ENCODE results near the gene NEURL2. TPM values are rescaled to one million over a fixed set of nuclear protein-coding genes. Genes with fewer than 3 reads are reported as not detected.

NEURL2 gene
- total RNA-seq, 2 donors from 2014 or later = 19.7 to 78.7 TPM

GRCh38 chr20:45927071-45927878, 36.3 kb upstream of the NEURL2 start:
- DNase-seq (ENCODE audit: low spot score) (no peak), ATAC-seq (ENCODE audit: insufficient number of reproducible peaks, low FRiP score, low read depth) (no peak)
- Histone ChIP-seq H3K36me3 (no peaks in the 10 kb centered on the region), H3K27ac (no peak overlapping the region), H3K27me3 (replicated peaks; ENCODE audit: insufficient read depth) (no peaks in the 10 kb centered on the region), H3K9me3 (no peaks in the 10 kb centered on the region), H3K4me3 (no peak overlapping the region), H3K4me1 (ENCODE audit: control insufficient read depth in 1 of 2, low read depth in 2 of 2) (peaks cover 6 to 15% of the 10 kb centered on the region in 2 donors)
- TF ChIP-seq, protein P1, sequence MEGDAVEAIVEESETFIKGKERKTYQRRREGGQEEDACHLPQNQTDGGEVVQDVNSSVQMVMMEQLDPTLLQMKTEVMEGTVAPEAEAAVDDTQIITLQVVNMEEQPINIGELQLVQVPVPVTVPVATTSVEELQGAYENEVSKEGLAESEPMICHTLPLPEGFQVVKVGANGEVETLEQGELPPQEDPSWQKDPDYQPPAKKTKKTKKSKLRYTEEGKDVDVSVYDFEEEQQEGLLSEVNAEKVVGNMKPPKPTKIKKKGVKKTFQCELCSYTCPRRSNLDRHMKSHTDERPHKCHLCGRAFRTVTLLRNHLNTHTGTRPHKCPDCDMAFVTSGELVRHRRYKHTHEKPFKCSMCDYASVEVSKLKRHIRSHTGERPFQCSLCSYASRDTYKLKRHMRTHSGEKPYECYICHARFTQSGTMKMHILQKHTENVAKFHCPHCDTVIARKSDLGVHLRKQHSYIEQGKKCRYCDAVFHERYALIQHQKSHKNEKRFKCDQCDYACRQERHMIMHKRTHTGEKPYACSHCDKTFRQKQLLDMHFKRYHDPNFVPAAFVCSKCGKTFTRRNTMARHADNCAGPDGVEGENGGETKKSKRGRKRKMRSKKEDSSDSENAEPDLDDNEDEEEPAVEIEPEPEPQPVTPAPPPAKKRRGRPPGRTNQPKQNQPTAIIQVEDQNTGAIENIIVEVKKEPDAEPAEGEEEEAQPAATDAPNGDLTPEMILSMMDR (IDR thresholded peaks at IDR 0.05) = no peak

GRCh38 chr20:45926731-45927070, 35.7 kb upstream of the NEURL2 start:
- ATAC-seq (ENCODE audit: insufficient number of reproducible peaks, low FRiP score, low read depth) (no peak), DNase-seq (ENCODE audit: low spot score) (no peak)
- no peaks in the 10 kb centered on the region for H3K9me3 ChIP-seq
- H3K27ac ChIP-seq = no peak overlapping the region
- TF ChIP-seq, protein P1 (IDR thresholded peaks at IDR 0.05) = no peak
- no peak overlapping the region for H3K4me3 ChIP-seq
- no peaks in the 10 kb centered on the region for H3K36me3 ChIP-seq
- no peaks in the 10 kb centered on the region for H3K27me3 ChIP-seq (replicated peaks; ENCODE audit: insufficient read depth)
- peaks cover 6 to 15% of the 10 kb centered on the region in 2 donors for H3K4me1 ChIP-seq (ENCODE audit: control insufficient read depth in 1 of 2, low read depth in 2 of 2)

DNA sequence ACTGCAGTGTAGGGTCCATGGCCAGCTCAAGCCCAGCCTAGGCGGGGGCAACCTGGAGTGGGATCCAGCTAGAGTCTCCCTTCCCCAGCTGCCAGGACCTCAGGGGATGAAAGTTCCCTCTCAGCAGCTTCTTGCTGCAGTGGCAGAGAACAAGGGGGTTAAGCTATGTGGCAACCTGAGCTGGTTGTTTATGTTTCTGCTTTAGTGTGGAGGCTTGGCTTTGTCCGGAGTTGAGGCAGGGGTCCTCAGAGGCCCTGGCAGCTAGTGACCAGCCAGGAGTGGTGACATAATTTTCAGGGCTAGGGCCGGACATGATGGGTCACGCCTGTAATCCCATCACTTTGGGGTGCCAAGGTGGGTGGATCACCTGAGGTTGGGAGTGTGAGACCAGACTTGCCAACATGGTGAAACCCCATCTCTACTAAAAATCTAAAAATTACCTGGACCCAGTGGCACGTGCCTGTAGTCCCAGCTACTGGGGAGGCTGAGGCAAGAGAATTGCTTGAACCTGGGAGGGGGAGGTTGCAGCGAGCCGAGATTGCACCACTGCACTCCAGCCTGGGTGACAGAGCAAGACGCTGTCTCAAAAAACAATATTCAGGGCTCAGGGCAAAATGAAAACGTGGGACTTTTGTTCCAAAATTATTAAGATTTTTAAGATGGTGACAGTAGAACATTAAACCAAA, 35.0 kb upstream of the NEURL2 start:
- Histone ChIP-seq H3K4me1 (ENCODE audit: control insufficient read depth in 1 of 2, low read depth in 2 of 2) (peaks cover 6 to 15% of the 10 kb centered on the region in 2 donors), H3K36me3 (no peaks in the 10 kb centered on the region), H3K27me3 (replicated peaks; ENCODE audit: insufficient read depth) (no peaks in the 10 kb centered on the region), H3K27ac (no peak overlapping the region), H3K4me3 (no peak overlapping the region), H3K9me3 (no peaks in the 10 kb centered on the region)
- TF ChIP-seq, protein P1 (IDR thresholded peaks at IDR 0.05) = no peak
- ATAC-seq (ENCODE audit: insufficient number of reproducible peaks, low FRiP score, low read depth) (no peak), DNase-seq (ENCODE audit: low spot score) (no peak)

GRCh38 chr20:45924391-45925261, 33.6 kb upstream of the NEURL2 start:
- no peaks in the 10 kb centered on the region for H3K27me3 ChIP-seq (replicated peaks; ENCODE audit: insufficient read depth)
- no peaks in the 10 kb centered on the region for H3K9me3 ChIP-seq
- peak; percentile 32 for ATAC-seq (ENCODE audit: insufficient number of reproducible peaks, low FRiP score, low read depth)
- TF ChIP-seq, protein P1 (IDR thresholded peaks at IDR 0.05) = no peak
- peak overlapping the region in 1 of 2 donors; percentile 65 for H3K27ac ChIP-seq
- peak overlapping the region; percentile 40 for H3K4me3 ChIP-seq
- DNase-seq (ENCODE audit: low spot score) = no peak
- H3K4me1 ChIP-seq (ENCODE audit: control insufficient read depth in 1 of 2, low read depth in 2 of 2) = peaks cover 6 to 18% of the 10 kb centered on the region in 2 donors
- no peaks in the 10 kb centered on the region for H3K36me3 ChIP-seq

Measured in thoracic aorta (tissue), 2 donors.